NK-92 (cell line): ENCODE measurements around the gene RAB3GAP2.
"Not testable (repeated sequence)": the region's sequence is repeated elsewhere in the genome, so short reads cannot be mapped to it uniquely, and the experiment has no call there.

Experiments used
- DNase-seq: peaks from one replicate; lab custom pipeline; 2025; ENCODE audit not compliant: unreplicated experiment; lab: John Stamatoyannopoulos, UW

Gene RAB3GAP2

GRCh38 chr1:220272047-220272840 is at the start of gene RAB3GAP2:
RAB3GAP2 (minus strand) TSS chr1:220272453; CDS start chr1:220272337, 116 bp downstream.
- peak; percentile 80 for DNase-seq

DNA sequence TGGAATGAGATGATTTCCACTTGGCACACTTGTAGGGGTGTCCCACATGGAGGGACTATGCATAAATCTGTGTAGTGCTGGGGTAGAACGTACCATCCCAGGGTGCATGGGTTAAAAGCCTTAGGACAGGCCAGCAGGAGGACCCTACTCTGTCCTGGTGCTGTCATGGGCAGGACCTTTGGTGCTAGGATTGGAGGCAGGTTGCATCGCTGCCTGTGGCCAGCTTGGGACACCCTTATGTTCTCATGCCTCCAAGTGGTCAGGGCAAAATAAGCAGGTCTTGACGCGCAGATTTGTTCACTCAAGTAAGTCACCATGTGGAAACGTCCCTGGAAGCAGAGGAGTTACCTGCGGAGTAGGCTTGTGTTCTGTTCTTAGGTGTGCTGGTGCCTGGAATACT is 49.5 kb upstream of the RAB3GAP2 start:
- DNase-seq: no peak

GRCh38 chr1:220320709-220321108 is 48.5 kb upstream of the RAB3GAP2 start:
- no peak for DNase-seq

DNA sequence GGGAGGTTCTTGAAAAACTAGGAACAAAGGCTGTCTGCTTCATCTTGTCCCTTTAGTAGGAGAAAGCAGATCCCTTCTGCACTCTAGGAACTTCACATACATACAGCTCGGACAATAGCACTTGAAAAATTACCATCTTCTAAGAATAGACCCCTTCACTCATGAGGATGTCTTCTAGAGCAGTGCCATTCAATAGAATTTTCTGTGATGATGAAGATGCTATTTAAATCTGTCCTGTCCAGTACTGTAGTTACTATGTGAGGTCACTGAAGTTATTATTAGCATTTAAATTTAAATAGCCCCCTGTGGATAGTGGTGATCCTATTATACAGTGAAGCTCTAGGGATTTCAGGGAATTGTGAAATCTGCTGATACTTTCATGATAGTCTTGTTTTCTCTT is 46.4 kb upstream of the RAB3GAP2 start:
- no peak for DNase-seq

GRCh38 chr1:220317161-220317560 is 44.9 kb upstream of the RAB3GAP2 start:
- DNase-seq: no peak

DNA sequence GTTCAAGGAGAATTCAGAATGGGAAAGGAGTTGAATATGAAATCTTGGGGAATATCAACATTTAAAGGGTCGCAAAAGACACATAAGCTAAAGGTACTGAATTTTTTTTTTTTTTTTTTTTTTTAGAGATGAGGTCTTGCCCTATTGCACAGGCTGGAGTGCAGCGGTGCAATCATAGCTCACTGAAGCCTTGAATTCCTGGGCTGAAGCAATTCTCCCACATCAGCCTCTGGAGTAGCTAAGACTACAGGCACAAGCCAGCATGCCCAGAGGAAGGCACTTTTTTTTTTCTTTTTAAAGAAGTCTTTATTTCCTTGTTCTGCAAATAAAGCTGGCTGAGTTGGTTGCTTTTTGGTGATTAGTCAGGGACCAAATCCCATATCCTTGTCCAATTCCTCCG is 44.1 kb upstream of the RAB3GAP2 start:
- no peak for DNase-seq

DNA sequence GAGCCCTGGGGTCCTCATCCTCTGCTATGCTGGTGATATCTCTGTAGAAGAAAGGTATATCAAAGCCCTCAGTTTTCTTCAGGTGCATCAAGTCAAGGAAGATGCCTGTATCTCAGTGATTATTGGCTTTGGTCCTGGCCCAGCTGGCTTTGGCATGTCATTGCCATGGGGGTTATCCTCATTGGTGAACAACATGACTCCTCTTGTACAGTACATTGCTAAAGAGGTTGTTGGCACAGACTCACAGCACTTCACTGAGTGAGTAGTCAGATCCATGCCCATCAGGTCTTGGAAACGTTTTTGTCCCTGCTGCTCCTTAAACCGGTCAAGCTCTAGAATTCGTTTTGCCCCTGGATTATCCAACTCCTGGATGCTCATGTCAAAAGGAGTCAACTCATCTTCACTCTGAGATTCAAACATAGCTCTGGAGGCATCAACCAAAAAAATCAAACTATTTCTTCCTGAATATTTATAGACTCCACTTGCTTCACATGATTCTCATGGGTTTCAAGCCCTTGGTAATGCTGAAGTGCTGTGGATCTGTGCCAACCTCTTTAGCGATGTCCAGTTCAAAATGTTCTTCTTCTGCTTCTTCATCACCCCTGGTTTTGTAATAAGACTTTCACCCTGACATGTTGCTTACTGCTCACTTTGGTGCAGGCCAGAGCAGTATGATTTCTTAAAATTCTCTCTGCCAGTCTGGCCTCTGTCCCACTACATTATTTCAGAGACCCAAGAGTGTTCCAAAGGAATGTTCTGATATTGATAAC is 43.0 kb upstream of the RAB3GAP2 start:
- DNase-seq: no peak

- DNase-seq: no peak
These were observed 41.3 kb upstream of the RAB3GAP2 start for GRCh38 chr1:220313576-220313975.

- not testable (repeated sequence) for DNase-seq
These were observed 37.9 kb upstream of the RAB3GAP2 start for GRCh38 chr1:220310147-220310546.

DNA sequence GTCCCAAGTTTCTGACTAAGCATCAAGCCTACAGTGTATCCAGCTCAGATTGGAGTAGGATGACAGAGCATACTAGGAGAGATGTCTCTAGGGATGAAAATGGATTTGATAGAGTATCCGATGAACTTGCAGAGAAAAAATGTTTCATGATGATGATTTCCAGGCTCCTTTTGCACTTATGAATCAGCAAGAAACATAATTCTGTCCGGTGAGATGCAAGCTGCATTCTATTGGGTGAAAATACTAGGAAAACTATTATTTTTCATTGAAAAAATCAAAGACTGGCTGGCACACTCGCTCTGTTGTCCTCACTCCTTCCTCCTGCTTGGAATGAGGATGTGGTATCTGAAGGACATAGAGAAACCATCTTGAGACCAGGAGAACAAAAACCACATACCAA is 35.4 kb upstream of the RAB3GAP2 start:
- no peak for DNase-seq

DNA sequence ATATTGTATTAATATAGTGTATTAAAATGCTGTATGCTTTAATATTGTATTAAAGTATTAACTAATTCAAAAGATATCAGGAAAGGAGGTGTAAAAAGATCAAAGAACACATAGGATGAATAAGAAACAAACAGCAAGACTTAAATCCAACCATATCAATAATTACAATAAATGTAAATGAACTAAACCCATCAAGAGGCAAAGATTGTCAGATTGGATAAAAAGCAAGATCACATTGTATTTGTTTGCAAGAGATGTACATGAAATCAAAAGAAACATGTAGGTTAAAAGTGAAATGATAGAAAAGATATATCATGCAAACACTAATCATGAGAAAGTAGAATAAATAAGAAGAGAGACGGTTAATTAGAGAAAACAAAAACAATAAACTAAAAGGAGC is 34.1 kb upstream of the RAB3GAP2 start:
- DNase-seq: no peak

GRCh38 chr1:220303871-220304270 is 31.6 kb upstream of the RAB3GAP2 start:
- DNase-seq: no peak

GRCh38 chr1:220301630-220302029 is 29.4 kb upstream of the RAB3GAP2 start:
- DNase-seq: no peak

- no peak for DNase-seq
These were observed 28.3 kb upstream of the RAB3GAP2 start for GRCh38 chr1:220300442-220301121.

DNA sequence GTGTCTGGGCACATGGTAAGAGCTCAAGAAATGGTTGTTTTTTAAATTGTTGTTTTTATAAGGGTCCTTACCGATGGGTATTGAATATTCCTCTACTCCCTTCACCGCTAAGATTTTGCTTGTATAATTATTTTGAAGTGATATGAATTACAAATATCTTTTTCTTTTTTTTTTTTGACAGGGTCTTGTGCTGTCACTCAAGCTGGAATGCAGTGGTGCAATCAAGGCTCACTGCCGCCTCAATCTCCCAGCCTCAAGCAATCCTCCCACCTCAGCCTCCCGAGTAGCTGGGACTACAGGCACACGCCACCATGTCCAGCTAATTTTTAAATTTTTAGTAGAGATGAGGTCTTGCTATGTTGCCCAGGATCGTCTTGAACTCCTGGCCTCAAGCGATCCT is 27.1 kb upstream of the RAB3GAP2 start:
- DNase-seq: no peak

GRCh38 chr1:220298470-220299205 is 26.4 kb upstream of the RAB3GAP2 start:
- no peak for DNase-seq

DNA sequence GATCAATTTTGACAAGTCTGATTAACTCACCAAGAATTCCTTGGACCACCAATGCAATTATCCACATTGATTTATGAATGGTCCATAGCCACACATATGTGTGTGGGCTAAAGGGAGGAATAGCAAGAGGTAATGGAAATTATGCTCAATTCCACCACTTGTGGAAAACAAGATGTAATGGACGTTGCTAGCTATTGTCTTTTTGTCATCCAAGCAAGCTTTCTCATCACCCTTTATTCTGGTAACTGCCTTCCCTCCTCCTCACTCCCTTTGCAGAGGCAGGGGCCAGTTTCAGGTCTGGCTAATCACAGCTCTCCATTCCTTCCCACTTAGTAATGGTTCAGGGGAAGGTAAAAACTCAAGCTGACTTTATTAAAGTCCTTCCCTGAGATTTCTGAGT is 24.7 kb upstream of the RAB3GAP2 start:
- no peak for DNase-seq

- no peak for DNase-seq
These were observed 22.6 kb upstream of the RAB3GAP2 start for GRCh38 chr1:220294846-220295301.

GRCh38 chr1:220291580-220291979 is 19.3 kb upstream of the RAB3GAP2 start:
- DNase-seq: no peak

DNA sequence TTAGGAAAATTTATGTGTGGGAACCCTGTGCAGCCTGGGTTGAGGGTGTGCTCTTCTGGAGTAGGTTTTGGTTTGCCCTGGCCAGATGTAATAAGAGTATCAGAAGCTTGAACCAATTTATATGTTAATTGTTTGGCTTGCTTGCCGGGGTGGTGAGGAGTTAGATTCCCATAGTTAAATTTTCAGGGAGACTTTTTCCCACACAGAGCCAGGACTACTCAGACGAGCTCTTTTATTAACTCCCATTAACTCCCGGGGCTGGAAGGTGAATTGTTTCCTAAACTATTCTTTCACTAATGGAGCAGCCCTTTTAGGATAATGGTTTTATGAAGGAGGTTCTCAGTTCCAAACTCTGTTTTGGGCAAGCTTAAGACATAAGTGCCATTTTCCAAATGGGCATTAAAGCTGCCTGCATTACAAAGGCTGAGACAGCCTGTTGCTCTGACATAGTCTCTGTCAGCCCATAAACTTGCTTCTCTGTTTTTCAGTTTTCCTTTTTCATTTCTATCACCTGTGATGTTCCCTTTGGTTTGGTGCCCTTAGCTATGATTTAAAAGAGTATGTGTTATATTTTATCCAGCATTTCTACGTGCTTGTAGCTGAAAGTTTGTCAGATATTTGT is 18.0 kb upstream of the RAB3GAP2 start:
- DNase-seq: no peak

DNA sequence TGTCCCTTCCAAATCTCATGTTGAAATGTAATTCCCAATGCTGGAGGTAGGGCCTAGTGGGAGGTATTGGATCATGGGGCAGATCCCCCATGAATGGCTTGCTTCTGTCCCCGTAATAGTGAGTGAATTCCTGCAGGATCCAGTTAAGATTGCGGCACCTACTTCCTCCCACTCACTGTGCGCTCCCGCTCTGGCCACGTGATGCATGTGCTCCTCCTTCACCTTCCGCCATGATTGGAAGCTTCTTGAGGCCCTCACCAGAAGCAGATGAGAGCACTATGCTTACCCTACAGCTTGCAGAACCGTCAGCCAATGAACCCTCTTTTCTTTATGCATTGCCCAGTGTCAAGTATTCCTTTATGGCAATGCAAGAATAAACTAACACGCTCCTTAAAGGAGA is 14.9 kb upstream of the RAB3GAP2 start:
- no peak for DNase-seq
